SJCRH30 (cell line): ENCODE measurements around the gene CRYM. TPM values are rescaled to one million over a fixed set of nuclear protein-coding genes. Genes with fewer than 3 reads are reported as not detected.

Source experiments
- DNase-seq, 2 experiments: peaks; one replicate each; pipeline ENCODE4 v3.0.0-alpha.2; 2015 to 2020
- H3K27ac ChIP-seq: fragments of 250-450 bp; sonication (Bioruptor Pico); 2 replicates; pipeline ENCODE4 v1.5.1; 2020; ENCODE audit warnings: mild to moderate bottlenecking, moderate library complexity
- H3K27me3 ChIP-seq: fragments of 250-450 bp; sonication (Bioruptor Pico); 2 replicates; pipeline ENCODE4 v1.5.1; 2020; ENCODE audit warnings: mild to moderate bottlenecking, moderate library complexity
- H3K36me3 ChIP-seq: fragments of 250-450 bp; sonication (Bioruptor Pico); 2 replicates; pipeline ENCODE4 v1.5.1; 2020; ENCODE audit warnings: mild to moderate bottlenecking, moderate library complexity
- H3K4me1 ChIP-seq: fragments of 250-450 bp; sonication (Bioruptor Pico); 2 replicates; pipeline ENCODE4 v1.5.1; 2020; ENCODE audit warnings: mild to moderate bottlenecking, moderate library complexity
- H3K4me3 ChIP-seq: fragments of 250-450 bp; sonication (Bioruptor Pico); 2 replicates; pipeline ENCODE4 v1.5.1; 2020; ENCODE audit warnings: mild to moderate bottlenecking, moderate library complexity
- H3K9me3 ChIP-seq: fragments of 250-450 bp; sonication (Bioruptor Pico); replicated peaks from 2 replicates; pipeline ENCODE4 v1.5.1; 2020; ENCODE audit warnings: mild to moderate bottlenecking, moderate library complexity
- total RNA-seq: library from RNA; depleted of rRNA; stranded (reverse); fragments of >200 nt; shearing (Covaris generic); gene quantifications from 2 replicates; pipeline ENCODE4 v1.2.3, GENCODE V29; 2014; rRNA removed

The CRYM gene
- total RNA-seq, 1 experiment from 2014 or later: not detected

GRCh38 chr16:21214086-21214485 lies 64.0 kb downstream of the CRYM start:
- no peaks in the 10 kb centered on the region for H3K4me1 ChIP-seq
- H3K9me3 ChIP-seq: no peaks in the 10 kb centered on the region
- no peaks in the 10 kb centered on the region for H3K36me3 ChIP-seq
- no peak overlapping the region for H3K4me3 ChIP-seq
- no peaks in the 10 kb centered on the region; the same call in 1 of the 2 replicates for H3K27me3 ChIP-seq
- H3K27ac ChIP-seq: no peak overlapping the region
- no peak for DNase-seq

DNA sequence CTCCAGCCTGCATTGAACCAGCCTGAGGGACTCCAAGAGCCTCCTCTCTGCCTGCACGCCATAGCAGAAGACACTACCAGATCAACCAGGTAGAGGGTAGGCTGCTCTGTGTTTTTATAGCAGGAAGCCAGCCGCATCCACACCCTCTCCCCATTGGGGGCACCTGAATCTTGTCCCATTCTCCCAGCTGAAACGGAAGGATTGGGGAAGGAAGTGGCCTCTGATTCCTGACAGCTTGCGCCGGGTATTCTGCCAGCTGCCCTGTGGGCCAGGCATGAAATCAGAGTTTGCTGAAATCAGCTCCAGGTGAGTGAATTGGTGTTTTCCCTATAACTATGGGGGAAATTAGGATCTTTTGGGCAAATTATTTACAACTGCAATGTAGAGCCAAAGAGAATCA lies 66.6 kb downstream of the CRYM start, which contains the start of gene ZP2:
Gene ZP2 (minus strand): TSS at position 89 of the 400 bp plus-strand sequence. CDS start 27 bp downstream, at position 62.
- Histone ChIP-seq H3K36me3 (no peaks in the 10 kb centered on the region), H3K27me3 (no peaks in the 10 kb centered on the region; the same call in 1 of the 2 replicates), H3K4me1 (no peaks in the 10 kb centered on the region), H3K9me3 (no peaks in the 10 kb centered on the region), H3K27ac (no peak within 1 kb of the TSS), H3K4me3 (no peak within 1 kb of the TSS)
- no peak for DNase-seq

Other genes starting within 250 kb of the CRYM start
- 0.05 TPM in 1 of 2 replicates, not detected in the other for gene DNAH3, start 127.4 kb downstream of the CRYM start, total RNA-seq
- gene LDAF1, start 119.6 kb downstream of the CRYM start, total RNA-seq: 5.5 and 6.8 TPM in 2 replicates
- gene ZP2, start 66.7 kb downstream of the CRYM start, total RNA-seq: not detected in 2 replicates
- gene ANKS4B, start 44.6 kb downstream of the CRYM start, total RNA-seq: 0.02 TPM in 1 of 2 replicates, not detected in the other